Measurements from ENCODE around the gene CEP85L. TPM values are rescaled to one million over a fixed set of nuclear protein-coding genes. Genes with fewer than 3 reads are reported as not detected.

CEP85L gene
- total and polyA plus RNA-seq, 2 experiments from 2014 or later: 9.1 to 10.1 TPM

DNA sequence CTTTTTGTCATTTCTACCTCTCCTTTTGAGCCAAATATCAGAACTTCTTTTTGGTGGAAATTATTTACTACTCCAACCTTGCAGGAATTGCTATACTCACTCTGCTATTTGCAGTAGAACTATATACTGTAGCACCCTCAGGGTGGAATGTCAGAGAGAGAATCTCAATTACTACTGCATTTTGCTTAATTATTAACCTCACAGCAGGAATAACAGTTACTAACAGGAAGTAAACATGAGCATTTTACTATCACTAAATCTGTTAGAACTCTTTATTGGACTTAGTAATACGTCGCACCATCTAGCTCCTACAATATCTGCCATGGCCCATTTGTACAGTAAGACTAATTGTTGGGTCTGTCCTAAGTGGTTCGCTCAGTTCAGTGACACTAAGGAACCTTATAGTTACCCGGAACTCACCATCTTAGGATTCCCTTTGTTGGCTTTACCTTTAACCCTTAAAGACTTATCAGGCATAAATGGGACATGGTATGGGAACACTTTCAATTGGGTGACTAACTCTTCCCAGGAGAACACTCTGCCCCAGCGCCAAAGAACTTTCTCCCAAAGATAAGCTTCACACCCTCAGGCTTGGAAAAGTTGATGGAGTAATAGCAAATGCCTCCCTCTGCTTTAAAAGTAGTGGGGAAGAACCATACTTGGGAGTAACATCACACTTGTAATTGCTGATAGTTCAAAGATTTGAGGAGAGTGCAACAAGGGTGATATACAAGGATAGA lies 64.5 kb downstream of the CEP85L start:
- TF ChIP-seq STAT1 (IDR thresholded peaks at IDR 0.05; ENCODE audit: unreplicated experiment) (no peak), ZNF114 (CRISPR knock-in tag; IDR thresholded peaks at IDR 0.05) (no peak), JUNB (IDR thresholded peaks at IDR 0.05; ENCODE audit: unreplicated experiment) (no peak), EZH2 (IDR thresholded peaks at IDR 0.05; ENCODE audit: low read depth, unreplicated experiment) (no peak), CREB1 (CRISPR knock-in tag; IDR thresholded peaks at IDR 0.05; ENCODE audit: low read depth) (no peak), EZH2phosphoT487 (IDR thresholded peaks at IDR 0.05; ENCODE audit: unreplicated experiment) (no peak)
- TF ChIP-seq, protein P1, sequence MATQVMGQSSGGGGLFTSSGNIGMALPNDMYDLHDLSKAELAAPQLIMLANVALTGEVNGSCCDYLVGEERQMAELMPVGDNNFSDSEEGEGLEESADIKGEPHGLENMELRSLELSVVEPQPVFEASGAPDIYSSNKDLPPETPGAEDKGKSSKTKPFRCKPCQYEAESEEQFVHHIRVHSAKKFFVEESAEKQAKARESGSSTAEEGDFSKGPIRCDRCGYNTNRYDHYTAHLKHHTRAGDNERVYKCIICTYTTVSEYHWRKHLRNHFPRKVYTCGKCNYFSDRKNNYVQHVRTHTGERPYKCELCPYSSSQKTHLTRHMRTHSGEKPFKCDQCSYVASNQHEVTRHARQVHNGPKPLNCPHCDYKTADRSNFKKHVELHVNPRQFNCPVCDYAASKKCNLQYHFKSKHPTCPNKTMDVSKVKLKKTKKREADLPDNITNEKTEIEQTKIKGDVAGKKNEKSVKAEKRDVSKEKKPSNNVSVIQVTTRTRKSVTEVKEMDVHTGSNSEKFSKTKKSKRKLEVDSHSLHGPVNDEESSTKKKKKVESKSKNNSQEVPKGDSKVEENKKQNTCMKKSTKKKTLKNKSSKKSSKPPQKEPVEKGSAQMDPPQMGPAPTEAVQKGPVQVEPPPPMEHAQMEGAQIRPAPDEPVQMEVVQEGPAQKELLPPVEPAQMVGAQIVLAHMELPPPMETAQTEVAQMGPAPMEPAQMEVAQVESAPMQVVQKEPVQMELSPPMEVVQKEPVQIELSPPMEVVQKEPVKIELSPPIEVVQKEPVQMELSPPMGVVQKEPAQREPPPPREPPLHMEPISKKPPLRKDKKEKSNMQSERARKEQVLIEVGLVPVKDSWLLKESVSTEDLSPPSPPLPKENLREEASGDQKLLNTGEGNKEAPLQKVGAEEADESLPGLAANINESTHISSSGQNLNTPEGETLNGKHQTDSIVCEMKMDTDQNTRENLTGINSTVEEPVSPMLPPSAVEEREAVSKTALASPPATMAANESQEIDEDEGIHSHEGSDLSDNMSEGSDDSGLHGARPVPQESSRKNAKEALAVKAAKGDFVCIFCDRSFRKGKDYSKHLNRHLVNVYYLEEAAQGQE (IDR thresholded peaks at IDR 0.05; ENCODE audit: unreplicated experiment): no peak
- TF ChIP-seq, protein P2, sequence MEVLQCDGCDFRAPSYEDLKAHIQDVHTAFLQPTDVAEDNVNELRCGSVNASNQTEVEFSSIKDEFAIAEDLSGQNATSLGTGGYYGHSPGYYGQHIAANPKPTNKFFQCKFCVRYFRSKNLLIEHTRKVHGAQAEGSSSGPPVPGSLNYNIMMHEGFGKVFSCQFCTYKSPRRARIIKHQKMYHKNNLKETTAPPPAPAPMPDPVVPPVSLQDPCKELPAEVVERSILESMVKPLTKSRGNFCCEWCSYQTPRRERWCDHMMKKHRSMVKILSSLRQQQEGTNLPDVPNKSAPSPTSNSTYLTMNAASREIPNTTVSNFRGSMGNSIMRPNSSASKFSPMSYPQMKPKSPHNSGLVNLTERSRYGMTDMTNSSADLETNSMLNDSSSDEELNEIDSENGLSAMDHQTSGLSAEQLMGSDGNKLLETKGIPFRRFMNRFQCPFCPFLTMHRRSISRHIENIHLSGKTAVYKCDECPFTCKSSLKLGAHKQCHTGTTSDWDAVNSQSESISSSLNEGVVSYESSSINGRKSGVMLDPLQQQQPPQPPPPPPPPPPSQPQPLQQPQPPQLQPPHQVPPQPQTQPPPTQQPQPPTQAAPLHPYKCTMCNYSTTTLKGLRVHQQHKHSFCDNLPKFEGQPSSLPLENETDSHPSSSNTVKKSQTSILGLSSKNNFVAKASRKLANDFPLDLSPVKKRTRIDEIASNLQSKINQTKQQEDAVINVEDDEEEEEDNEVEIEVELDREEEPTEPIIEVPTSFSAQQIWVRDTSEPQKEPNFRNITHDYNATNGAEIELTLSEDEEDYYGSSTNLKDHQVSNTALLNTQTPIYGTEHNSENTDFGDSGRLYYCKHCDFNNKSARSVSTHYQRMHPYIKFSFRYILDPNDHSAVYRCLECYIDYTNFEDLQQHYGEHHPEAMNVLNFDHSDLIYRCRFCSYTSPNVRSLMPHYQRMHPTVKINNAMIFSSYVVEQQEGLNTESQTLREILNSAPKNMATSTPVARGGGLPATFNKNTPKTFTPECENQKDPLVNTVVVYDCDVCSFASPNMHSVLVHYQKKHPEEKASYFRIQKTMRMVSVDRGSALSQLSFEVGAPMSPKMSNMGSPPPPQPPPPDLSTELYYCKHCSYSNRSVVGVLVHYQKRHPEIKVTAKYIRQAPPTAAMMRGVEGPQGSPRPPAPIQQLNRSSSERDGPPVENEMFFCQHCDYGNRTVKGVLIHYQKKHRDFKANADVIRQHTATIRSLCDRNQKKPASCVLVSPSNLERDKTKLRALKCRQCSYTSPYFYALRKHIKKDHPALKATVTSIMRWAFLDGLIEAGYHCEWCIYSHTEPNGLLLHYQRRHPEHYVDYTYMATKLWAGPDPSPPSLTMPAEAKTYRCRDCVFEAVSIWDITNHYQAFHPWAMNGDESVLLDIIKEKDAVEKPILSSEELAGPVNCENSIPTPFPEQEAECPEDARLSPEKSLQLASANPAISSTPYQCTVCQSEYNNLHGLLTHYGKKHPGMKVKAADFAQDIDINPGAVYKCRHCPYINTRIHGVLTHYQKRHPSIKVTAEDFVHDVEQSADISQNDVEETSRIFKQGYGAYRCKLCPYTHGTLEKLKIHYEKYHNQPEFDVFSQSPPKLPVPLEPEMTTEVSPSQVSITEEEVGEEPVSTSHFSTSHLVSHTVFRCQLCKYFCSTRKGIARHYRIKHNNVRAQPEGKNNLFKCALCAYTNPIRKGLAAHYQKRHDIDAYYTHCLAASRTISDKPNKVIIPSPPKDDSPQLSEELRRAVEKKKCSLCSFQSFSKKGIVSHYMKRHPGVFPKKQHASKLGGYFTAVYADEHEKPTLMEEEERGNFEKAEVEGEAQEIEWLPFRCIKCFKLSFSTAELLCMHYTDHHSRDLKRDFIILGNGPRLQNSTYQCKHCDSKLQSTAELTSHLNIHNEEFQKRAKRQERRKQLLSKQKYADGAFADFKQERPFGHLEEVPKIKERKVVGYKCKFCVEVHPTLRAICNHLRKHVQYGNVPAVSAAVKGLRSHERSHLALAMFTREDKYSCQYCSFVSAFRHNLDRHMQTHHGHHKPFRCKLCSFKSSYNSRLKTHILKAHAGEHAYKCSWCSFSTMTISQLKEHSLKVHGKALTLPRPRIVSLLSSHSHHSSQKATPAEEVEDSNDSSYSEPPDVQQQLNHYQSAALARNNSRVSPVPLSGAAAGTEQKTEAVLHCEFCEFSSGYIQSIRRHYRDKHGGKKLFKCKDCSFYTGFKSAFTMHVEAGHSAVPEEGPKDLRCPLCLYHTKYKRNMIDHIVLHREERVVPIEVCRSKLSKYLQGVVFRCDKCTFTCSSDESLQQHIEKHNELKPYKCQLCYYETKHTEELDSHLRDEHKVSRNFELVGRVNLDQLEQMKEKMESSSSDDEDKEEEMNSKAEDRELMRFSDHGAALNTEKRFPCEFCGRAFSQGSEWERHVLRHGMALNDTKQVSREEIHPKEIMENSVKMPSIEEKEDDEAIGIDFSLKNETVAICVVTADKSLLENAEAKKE (CRISPR knock-in tag; IDR thresholded peaks at IDR 0.05): no peak
- Mint-ChIP-seq H3K36me3 (ENCODE audit: low read depth) (no peaks in the 10 kb centered on the region), H3K4me1 (peaks cover 16% of the 10 kb centered on the region), H3K27ac (no peak overlapping the region), H3K9me3 (no peaks in the 10 kb centered on the region), H3K27me3 (ENCODE audit: insufficient read depth, low read depth, poor library complexity) (peaks cover 5% of the 10 kb centered on the region), H3K4me3 (no peak overlapping the region)
- Histone ChIP-seq H3K4me1 (ENCODE audit: insufficient read depth) (peaks cover 18% of the 10 kb centered on the region), H3F3A (replicated peaks; ENCODE audit: low read depth) (no peaks in the 10 kb centered on the region), H3K4me3 (no peak overlapping the region), H4K20me1 (replicated peaks; ENCODE audit: insufficient read depth) (no peaks in the 10 kb centered on the region), H3K9me2 (ENCODE audit: insufficient read depth) (no peaks in the 10 kb centered on the region), H3K36me3 (ENCODE audit: insufficient read depth) (no peaks in the 10 kb centered on the region), H2AFZ (no peak overlapping the region), H3K4me2 (no peak overlapping the region), H3K79me2 (replicated peaks; ENCODE audit: insufficient read depth) (no peaks in the 10 kb centered on the region), H3K27me3 (ENCODE audit: insufficient read depth) (no peaks in the 10 kb centered on the region), H3K27ac (ENCODE audit: low read depth) (no peak overlapping the region)
- no peak for DNase-seq (ENCODE audit: low spot score)
- ATAC-seq: no peak
